HL-60 (cell line): Measurements from ENCODE around the gene TTC32.

Source experiments
- DNase-seq, 2 experiments: peaks; one replicate each; pipeline ENCODE4 v3.0.0-alpha.2; 2010 to 2020; ENCODE audit warnings: low read depth in 1 of 2, low spot score in 1 of 2
- H3K27ac ChIP-seq: fragments of 250-450 bp; sonication (Bioruptor Pico); replicated peaks from 2 replicates; pipeline ENCODE4 v1.5.1; 2020; ENCODE audit warnings: mild to moderate bottlenecking, moderate library complexity
- H3K27me3 ChIP-seq: fragments of 250-450 bp; sonication (Bioruptor Pico); 2 replicates; pipeline ENCODE4 v1.5.1; 2021; ENCODE audit warnings: mild to moderate bottlenecking, moderate library complexity; ENCODE audit not compliant: insufficient read depth, poor library complexity, severe bottlenecking
- H3K4me3 ChIP-seq: replicated peaks from 2 replicates; pipeline ENCODE4 v1.5.1; 2011; ENCODE audit warnings: mild to moderate bottlenecking, control low read depth, low read length; ENCODE audit not compliant: insufficient read depth
- GABPA ChIP-seq: IDR thresholded peaks from 2 replicates; pipeline ENCODE4 v1.6.1; 2012; ENCODE audit warnings: low read depth
- POLR2AphosphoS5 ChIP-seq: IDR thresholded peaks from 2 replicates; pipeline ENCODE4 v1.6.1; 2012; ENCODE audit warnings: low read depth
- SPI1 ChIP-seq: IDR thresholded peaks from 2 replicates; pipeline ENCODE4 v1.6.1; 2012; ENCODE audit warnings: low read depth, mild to moderate bottlenecking, borderline replicate concordance
- TF ChIP-seq, protein P1 (sequence below): IDR thresholded peaks from one replicate; pipeline ENCODE4 v1.5.1; 2011; ENCODE audit warnings: low read length, control low read depth, inconsistent platforms; ENCODE audit not compliant: insufficient read depth
- TF ChIP-seq, protein P2 (sequence below): IDR thresholded peaks from 2 replicates; pipeline ENCODE4 v1.6.1; 2012; ENCODE audit warnings: low read depth; ENCODE audit not compliant: insufficient replicate concordance

The TTC32 gene

GRCh38 chr2:19944205-19944845 lies 42.5 kb upstream of the TTC32 start:
- Histone ChIP-seq H3K27me3 (no peaks in the 10 kb centered on the region), H3K27ac (no peak overlapping the region), H3K4me3 (no peak overlapping the region)
- no peak for TF ChIP-seq GABPA
- TF ChIP-seq POLR2AphosphoS5, result no peak
- TF ChIP-seq SPI1, result no peak
- TF ChIP-seq, protein P1, sequence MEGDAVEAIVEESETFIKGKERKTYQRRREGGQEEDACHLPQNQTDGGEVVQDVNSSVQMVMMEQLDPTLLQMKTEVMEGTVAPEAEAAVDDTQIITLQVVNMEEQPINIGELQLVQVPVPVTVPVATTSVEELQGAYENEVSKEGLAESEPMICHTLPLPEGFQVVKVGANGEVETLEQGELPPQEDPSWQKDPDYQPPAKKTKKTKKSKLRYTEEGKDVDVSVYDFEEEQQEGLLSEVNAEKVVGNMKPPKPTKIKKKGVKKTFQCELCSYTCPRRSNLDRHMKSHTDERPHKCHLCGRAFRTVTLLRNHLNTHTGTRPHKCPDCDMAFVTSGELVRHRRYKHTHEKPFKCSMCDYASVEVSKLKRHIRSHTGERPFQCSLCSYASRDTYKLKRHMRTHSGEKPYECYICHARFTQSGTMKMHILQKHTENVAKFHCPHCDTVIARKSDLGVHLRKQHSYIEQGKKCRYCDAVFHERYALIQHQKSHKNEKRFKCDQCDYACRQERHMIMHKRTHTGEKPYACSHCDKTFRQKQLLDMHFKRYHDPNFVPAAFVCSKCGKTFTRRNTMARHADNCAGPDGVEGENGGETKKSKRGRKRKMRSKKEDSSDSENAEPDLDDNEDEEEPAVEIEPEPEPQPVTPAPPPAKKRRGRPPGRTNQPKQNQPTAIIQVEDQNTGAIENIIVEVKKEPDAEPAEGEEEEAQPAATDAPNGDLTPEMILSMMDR, result no peak
- no peak for DNase-seq

DNA sequence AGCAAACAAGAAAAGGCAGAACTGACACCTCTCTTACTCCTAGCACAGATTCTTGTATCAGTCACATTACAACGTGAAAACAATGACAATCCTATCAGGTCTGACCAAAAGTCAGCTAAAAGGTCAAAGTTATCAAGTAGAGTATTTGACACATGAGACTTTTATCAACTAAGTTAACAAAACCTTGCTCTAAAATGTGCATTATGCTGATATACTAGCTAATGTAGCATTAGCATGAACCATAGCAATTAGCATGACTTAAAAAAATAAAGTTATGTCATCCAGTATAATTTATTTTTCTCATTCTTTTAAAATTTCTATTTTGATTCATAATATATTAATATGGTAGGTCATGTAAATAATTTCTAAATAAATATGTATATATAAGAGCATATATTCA lies 41.4 kb upstream of the TTC32 start:
- TF ChIP-seq POLR2AphosphoS5, result no peak
- TF ChIP-seq, protein P1, result no peak
- TF ChIP-seq GABPA, result no peak
- no peak for TF ChIP-seq SPI1
- TF ChIP-seq, protein P2, sequence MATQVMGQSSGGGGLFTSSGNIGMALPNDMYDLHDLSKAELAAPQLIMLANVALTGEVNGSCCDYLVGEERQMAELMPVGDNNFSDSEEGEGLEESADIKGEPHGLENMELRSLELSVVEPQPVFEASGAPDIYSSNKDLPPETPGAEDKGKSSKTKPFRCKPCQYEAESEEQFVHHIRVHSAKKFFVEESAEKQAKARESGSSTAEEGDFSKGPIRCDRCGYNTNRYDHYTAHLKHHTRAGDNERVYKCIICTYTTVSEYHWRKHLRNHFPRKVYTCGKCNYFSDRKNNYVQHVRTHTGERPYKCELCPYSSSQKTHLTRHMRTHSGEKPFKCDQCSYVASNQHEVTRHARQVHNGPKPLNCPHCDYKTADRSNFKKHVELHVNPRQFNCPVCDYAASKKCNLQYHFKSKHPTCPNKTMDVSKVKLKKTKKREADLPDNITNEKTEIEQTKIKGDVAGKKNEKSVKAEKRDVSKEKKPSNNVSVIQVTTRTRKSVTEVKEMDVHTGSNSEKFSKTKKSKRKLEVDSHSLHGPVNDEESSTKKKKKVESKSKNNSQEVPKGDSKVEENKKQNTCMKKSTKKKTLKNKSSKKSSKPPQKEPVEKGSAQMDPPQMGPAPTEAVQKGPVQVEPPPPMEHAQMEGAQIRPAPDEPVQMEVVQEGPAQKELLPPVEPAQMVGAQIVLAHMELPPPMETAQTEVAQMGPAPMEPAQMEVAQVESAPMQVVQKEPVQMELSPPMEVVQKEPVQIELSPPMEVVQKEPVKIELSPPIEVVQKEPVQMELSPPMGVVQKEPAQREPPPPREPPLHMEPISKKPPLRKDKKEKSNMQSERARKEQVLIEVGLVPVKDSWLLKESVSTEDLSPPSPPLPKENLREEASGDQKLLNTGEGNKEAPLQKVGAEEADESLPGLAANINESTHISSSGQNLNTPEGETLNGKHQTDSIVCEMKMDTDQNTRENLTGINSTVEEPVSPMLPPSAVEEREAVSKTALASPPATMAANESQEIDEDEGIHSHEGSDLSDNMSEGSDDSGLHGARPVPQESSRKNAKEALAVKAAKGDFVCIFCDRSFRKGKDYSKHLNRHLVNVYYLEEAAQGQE, result no peak
- no peak for DNase-seq
- no peak overlapping the region for H3K27ac ChIP-seq
- H3K27me3 ChIP-seq, result no peaks in the 10 kb centered on the region
- H3K4me3 ChIP-seq, result no peak overlapping the region

GRCh38 chr2:19942199-19942598 lies 40.4 kb upstream of the TTC32 start:
- Histone ChIP-seq H3K27me3 (no peaks in the 10 kb centered on the region), H3K4me3 (no peak overlapping the region), H3K27ac (no peak overlapping the region)
- TF ChIP-seq POLR2AphosphoS5 (no peak), SPI1 (no peak), GABPA (no peak)
- TF ChIP-seq, protein P2, result no peak
- TF ChIP-seq, protein P1, result no peak
- DNase-seq, result no peak

DNA sequence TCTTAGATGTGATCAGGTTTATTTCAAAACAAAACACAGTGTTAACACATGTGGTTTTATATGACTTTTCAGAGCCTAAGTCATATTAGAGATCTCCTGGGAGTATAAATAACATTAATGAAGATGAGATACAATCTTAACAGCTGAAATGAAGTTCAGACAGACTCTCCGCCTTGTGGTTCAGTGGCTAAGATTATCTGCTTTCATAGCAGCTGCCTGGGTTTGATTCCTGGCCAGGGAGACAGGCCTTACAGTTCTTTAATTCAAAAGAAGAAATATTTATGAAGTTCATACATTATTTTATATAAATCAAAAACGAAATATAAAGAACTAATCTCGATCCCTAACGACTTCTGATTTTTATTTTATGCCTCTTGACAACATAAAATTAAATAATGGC lies 35.2 kb upstream of the TTC32 start:
- DNase-seq, result no peak
- Histone ChIP-seq H3K27me3 (no peaks in the 10 kb centered on the region), H3K27ac (no peak overlapping the region), H3K4me3 (no peak overlapping the region)
- no peak for TF ChIP-seq POLR2AphosphoS5
- no peak for TF ChIP-seq GABPA
- TF ChIP-seq SPI1, result no peak
- TF ChIP-seq, protein P1, result no peak
- TF ChIP-seq, protein P2, result no peak
